ENCODE data around the gene THSD4.

Gene THSD4

GRCh38 chr15:71232411-71232810, 117.1 kb downstream of the THSD4 start:
- TF ChIP-seq CTCF (conservative IDR thresholded peaks at IDR 0.05; ENCODE audit: low read depth, low read length): no peak
- Histone ChIP-seq H3K4me3 (IDR thresholded peaks at IDR 0.05; ENCODE audit: insufficient read depth, low read depth, low read length) (no peak overlapping the region), H3K27ac (no peak overlapping the region), H3K4me2 (no peak overlapping the region), H4K20me1 (ENCODE audit: insufficient read depth) (no peaks in the 10 kb centered on the region), H3K79me2 (ENCODE audit: insufficient read depth, low read depth) (no peaks in the 10 kb centered on the region), H2AFZ (ENCODE audit: low read depth) (no peak overlapping the region), H3K27me3 (ENCODE audit: insufficient read depth, low read depth) (no peaks in the 10 kb centered on the region), H3K4me1 (ENCODE audit: low read depth, poor library complexity, severe bottlenecking) (no peaks in the 10 kb centered on the region), H3K9ac (no peak overlapping the region), H3K36me3 (ENCODE audit: insufficient read depth) (no peaks in the 10 kb centered on the region)

GRCh38 chr15:71237456-71238188, 122.4 kb downstream of the THSD4 start:
- no peak overlapping the region for H3K9ac ChIP-seq
- no peaks in the 10 kb centered on the region for H3K4me1 ChIP-seq (ENCODE audit: low read depth, poor library complexity, severe bottlenecking)
- H3K27ac ChIP-seq: no peak overlapping the region
- H2AFZ ChIP-seq (ENCODE audit: low read depth): no peak overlapping the region
- no peaks in the 10 kb centered on the region for H3K36me3 ChIP-seq (ENCODE audit: insufficient read depth)
- no peak overlapping the region for H3K4me2 ChIP-seq
- no peaks in the 10 kb centered on the region for H3K27me3 ChIP-seq (ENCODE audit: insufficient read depth, low read depth)
- H4K20me1 ChIP-seq (ENCODE audit: insufficient read depth): no peaks in the 10 kb centered on the region
- no peaks in the 10 kb centered on the region for H3K79me2 ChIP-seq (ENCODE audit: insufficient read depth, low read depth)
- no peak for TF ChIP-seq CTCF (conservative IDR thresholded peaks at IDR 0.05; ENCODE audit: low read depth, low read length)
- H3K4me3 ChIP-seq (IDR thresholded peaks at IDR 0.05; ENCODE audit: insufficient read depth, low read depth, low read length): no peak overlapping the region

GRCh38 chr15:71238926-71239325, 123.7 kb downstream of the THSD4 start:
- Histone ChIP-seq H3K4me2 (no peak overlapping the region), H4K20me1 (ENCODE audit: insufficient read depth) (no peaks in the 10 kb centered on the region), H3K79me2 (ENCODE audit: insufficient read depth, low read depth) (no peaks in the 10 kb centered on the region), H3K9ac (no peak overlapping the region), H3K27me3 (ENCODE audit: insufficient read depth, low read depth) (no peaks in the 10 kb centered on the region), H3K4me3 (IDR thresholded peaks at IDR 0.05; ENCODE audit: insufficient read depth, low read depth, low read length) (no peak overlapping the region), H2AFZ (ENCODE audit: low read depth) (no peak overlapping the region), H3K36me3 (ENCODE audit: insufficient read depth) (no peaks in the 10 kb centered on the region), H3K4me1 (ENCODE audit: low read depth, poor library complexity, severe bottlenecking) (no peaks in the 10 kb centered on the region), H3K27ac (no peak overlapping the region)
- no peak for TF ChIP-seq CTCF (conservative IDR thresholded peaks at IDR 0.05; ENCODE audit: low read depth, low read length)

- no peak for TF ChIP-seq CTCF (conservative IDR thresholded peaks at IDR 0.05; ENCODE audit: low read depth, low read length)
These were observed 124.5 kb downstream of the THSD4 start for GRCh38 chr15:71239592-71240364.

More at GRCh38 chr15:71239592-71240364, 124.5 kb downstream of the THSD4 start:
- Histone ChIP-seq H3K27ac (no peak overlapping the region), H3K9ac (no peak overlapping the region), H3K4me3 (IDR thresholded peaks at IDR 0.05; ENCODE audit: insufficient read depth, low read depth, low read length) (no peak overlapping the region), H3K4me1 (ENCODE audit: low read depth, poor library complexity, severe bottlenecking) (no peaks in the 10 kb centered on the region), H4K20me1 (ENCODE audit: insufficient read depth) (no peaks in the 10 kb centered on the region), H3K4me2 (no peak overlapping the region), H3K36me3 (ENCODE audit: insufficient read depth) (no peaks in the 10 kb centered on the region), H3K79me2 (ENCODE audit: insufficient read depth, low read depth) (no peaks in the 10 kb centered on the region), H2AFZ (ENCODE audit: low read depth) (no peak overlapping the region), H3K27me3 (ENCODE audit: insufficient read depth, low read depth) (no peaks in the 10 kb centered on the region)
